ENCODE data around the gene SLC9A5.

DNA sequence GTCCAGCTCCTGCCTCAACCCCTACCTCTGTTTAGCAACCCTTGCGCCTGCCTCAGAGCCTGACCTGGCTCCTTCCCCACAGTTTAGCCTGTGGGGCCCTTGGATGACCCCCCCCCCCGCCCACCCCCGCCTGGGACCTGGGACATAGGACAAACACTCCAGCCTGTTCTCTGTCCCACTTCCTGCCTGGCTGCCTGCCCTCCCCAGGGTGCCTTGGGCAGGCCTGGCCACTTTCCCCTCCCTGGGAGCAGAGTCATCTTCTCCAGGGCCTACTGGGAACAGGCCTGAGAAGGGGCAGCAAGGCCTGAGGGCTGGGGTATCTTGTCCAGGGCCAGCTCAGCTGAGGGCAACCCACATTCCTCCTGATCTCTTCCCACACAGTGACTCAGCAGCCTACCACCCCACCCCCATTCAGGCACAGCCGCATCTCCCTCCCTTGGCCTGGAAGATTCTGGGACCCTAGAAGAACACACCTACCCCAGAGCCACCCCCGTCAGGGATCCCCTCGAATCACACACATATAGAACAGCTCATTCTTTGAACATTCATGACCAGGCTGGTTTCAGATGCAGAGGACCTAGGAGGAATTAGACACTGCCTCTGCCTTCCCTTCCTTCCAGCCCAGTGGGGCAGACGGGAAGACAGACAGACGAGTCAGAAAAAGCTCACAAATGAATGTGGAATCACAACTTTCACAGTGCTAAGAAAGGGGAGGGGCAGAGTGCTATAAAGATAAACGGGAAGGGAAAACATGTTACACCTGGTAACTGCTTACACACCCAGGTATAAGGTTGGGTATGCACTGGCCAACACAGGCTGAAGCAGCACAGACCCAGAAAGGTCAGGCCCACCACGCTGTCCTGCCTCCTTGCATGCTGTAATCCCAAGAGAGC lies 7.5 kb upstream of the SLC9A5 start:
- TF ChIP-seq CSDC2 (CRISPR knock-in tag; IDR thresholded peaks at IDR 0.05) (no peak), ZNF565 (CRISPR knock-in tag; conservative IDR thresholded peaks at IDR 0.05; ENCODE audit: low read depth) (no peak), RARB (CRISPR knock-in tag; IDR thresholded peaks at IDR 0.05) (no peak), ZFP30 (CRISPR knock-in tag; IDR thresholded peaks at IDR 0.05) (no peak), ARNTL (CRISPR knock-in tag; IDR thresholded peaks at IDR 0.05; ENCODE audit: borderline replicate concordance, low read depth) (no peak), ZFP3 (CRISPR knock-in tag; IDR thresholded peaks at IDR 0.05) (peak; percentile 69), ESRRG (CRISPR knock-in tag; IDR thresholded peaks at IDR 0.05) (no peak)
- TF ChIP-seq, protein P1, sequence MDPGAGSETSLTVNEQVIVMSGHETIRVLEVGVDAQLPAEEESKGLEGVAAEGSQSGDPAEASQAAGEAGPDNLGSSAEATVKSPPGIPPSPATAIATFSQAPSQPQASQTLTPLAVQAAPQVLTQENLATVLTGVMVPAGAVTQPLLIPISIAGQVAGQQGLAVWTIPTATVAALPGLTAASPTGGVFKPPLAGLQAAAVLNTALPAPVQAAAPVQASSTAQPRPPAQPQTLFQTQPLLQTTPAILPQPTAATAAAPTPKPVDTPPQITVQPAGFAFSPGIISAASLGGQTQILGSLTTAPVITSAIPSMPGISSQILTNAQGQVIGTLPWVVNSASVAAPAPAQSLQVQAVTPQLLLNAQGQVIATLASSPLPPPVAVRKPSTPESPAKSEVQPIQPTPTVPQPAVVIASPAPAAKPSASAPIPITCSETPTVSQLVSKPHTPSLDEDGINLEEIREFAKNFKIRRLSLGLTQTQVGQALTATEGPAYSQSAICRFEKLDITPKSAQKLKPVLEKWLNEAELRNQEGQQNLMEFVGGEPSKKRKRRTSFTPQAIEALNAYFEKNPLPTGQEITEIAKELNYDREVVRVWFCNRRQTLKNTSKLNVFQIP (CRISPR knock-in tag; IDR thresholded peaks at IDR 0.05; ENCODE audit: borderline replicate concordance, low read depth), result no peak
- TF ChIP-seq, protein P2, sequence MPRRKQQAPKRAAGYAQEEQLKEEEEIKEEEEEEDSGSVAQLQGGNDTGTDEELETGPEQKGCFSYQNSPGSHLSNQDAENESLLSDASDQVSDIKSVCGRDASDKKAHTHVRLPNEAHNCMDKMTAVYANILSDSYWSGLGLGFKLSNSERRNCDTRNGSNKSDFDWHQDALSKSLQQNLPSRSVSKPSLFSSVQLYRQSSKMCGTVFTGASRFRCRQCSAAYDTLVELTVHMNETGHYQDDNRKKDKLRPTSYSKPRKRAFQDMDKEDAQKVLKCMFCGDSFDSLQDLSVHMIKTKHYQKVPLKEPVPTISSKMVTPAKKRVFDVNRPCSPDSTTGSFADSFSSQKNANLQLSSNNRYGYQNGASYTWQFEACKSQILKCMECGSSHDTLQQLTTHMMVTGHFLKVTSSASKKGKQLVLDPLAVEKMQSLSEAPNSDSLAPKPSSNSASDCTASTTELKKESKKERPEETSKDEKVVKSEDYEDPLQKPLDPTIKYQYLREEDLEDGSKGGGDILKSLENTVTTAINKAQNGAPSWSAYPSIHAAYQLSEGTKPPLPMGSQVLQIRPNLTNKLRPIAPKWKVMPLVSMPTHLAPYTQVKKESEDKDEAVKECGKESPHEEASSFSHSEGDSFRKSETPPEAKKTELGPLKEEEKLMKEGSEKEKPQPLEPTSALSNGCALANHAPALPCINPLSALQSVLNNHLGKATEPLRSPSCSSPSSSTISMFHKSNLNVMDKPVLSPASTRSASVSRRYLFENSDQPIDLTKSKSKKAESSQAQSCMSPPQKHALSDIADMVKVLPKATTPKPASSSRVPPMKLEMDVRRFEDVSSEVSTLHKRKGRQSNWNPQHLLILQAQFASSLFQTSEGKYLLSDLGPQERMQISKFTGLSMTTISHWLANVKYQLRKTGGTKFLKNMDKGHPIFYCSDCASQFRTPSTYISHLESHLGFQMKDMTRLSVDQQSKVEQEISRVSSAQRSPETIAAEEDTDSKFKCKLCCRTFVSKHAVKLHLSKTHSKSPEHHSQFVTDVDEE (CRISPR knock-in tag; IDR thresholded peaks at IDR 0.05), result no peak
- TF ChIP-seq, protein P3, sequence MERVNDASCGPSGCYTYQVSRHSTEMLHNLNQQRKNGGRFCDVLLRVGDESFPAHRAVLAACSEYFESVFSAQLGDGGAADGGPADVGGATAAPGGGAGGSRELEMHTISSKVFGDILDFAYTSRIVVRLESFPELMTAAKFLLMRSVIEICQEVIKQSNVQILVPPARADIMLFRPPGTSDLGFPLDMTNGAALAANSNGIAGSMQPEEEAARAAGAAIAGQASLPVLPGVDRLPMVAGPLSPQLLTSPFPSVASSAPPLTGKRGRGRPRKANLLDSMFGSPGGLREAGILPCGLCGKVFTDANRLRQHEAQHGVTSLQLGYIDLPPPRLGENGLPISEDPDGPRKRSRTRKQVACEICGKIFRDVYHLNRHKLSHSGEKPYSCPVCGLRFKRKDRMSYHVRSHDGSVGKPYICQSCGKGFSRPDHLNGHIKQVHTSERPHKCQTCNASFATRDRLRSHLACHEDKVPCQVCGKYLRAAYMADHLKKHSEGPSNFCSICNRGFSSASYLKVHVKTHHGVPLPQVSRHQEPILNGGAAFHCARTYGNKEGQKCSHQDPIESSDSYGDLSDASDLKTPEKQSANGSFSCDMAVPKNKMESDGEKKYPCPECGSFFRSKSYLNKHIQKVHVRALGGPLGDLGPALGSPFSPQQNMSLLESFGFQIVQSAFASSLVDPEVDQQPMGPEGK (CRISPR knock-in tag; IDR thresholded peaks at IDR 0.05; ENCODE audit: borderline replicate concordance), result no peak

All from SK-N-SH treated with all-trans-retinoic acid at 6 μM for 48 hours (cell line).